Kidney epithelial cell (primary cell): Measurements from ENCODE around the gene CD82. TPM values are rescaled to one million over a fixed set of nuclear protein-coding genes. Genes with fewer than 3 reads are reported as not detected.

Experiments used
- DNase-seq: peaks from one replicate; pipeline ENCODE4 v3.0.0-alpha.2; 2010; ENCODE audit warnings: low read depth
- H3K27me3 ChIP-seq: 2 replicates; pipeline ENCODE4 v1.6.0; 2011; ENCODE audit warnings: low read length; ENCODE audit not compliant: control insufficient read depth, insufficient read depth
- H3K36me3 ChIP-seq: 2 replicates; pipeline ENCODE4 v1.5.1; 2011; ENCODE audit warnings: low read length; ENCODE audit not compliant: control insufficient read depth, insufficient read depth
- H3K4me3 ChIP-seq: 2 replicates; pipeline ENCODE4 v1.5.1; 2011; ENCODE audit warnings: low read depth, mild to moderate bottlenecking, control low read depth, low read length
- CTCF ChIP-seq: IDR thresholded peaks from 2 replicates; pipeline ENCODE4 v1.5.1; 2011; ENCODE audit warnings: mild to moderate bottlenecking, moderate library complexity, low read length, control low read depth, inconsistent platforms; ENCODE audit not compliant: insufficient read depth, poor library complexity, severe bottlenecking
- total RNA-seq: library from RNA; depleted of rRNA; stranded (reverse); fragments of >200 nt; gene quantifications from 2 replicates; pipeline ENCODE4 v1.2.3, GENCODE V29; 2015

The CD82 gene
- total RNA-seq, 1 donor from 2014 or later = 47.3 TPM

GRCh38 chr11:44591557-44591956 lies 26.1 kb downstream of the CD82 start:
- Histone ChIP-seq H3K4me3 (no peak overlapping the region), H3K36me3 (no peaks in the 10 kb centered on the region), H3K27me3 (no peaks in the 10 kb centered on the region)
- no peak for TF ChIP-seq CTCF
- DNase-seq = no peak

- DNase-seq = no peak
- no peak for TF ChIP-seq CTCF
- Histone ChIP-seq H3K36me3 (no peaks in the 10 kb centered on the region), H3K27me3 (no peaks in the 10 kb centered on the region), H3K4me3 (no peak overlapping the region)
Observed at GRCh38 chr11:44592125-44592940, 26.9 kb downstream of the CD82 start.

- no peak for TF ChIP-seq CTCF
- no peak overlapping the region for H3K4me3 ChIP-seq
- H3K36me3 ChIP-seq = no peaks in the 10 kb centered on the region
- H3K27me3 ChIP-seq = no peaks in the 10 kb centered on the region
- no peak for DNase-seq
Observed at GRCh38 chr11:44593251-44593650, 27.8 kb downstream of the CD82 start.

GRCh38 chr11:44595006-44595405 lies 29.5 kb downstream of the CD82 start:
- H3K4me3 ChIP-seq = no peak overlapping the region
- H3K36me3 ChIP-seq = no peaks in the 10 kb centered on the region
- DNase-seq = no peak
- no peak for TF ChIP-seq CTCF
- no peaks in the 10 kb centered on the region for H3K27me3 ChIP-seq

- Histone ChIP-seq H3K36me3 (no peaks in the 10 kb centered on the region), H3K4me3 (no peak overlapping the region), H3K27me3 (no peaks in the 10 kb centered on the region)
- TF ChIP-seq CTCF = no peak
- no peak for DNase-seq
Observed at GRCh38 chr11:44595964-44596381, 30.5 kb downstream of the CD82 start.
